WTC11 (cell line): ENCODE measurements around the gene NKAIN4.

Experiments used
- NR3C1 ChIP-seq: sonication (generic); formaldehyde crosslinking; conservative IDR thresholded peaks from 2 replicates; pipeline ENCODE4 v1.8.1; 2023; ENCODE audit warnings: low read depth, mild to moderate bottlenecking, missing genetic modification reagents
- SP1 ChIP-seq: sonication (generic); formaldehyde crosslinking; conservative IDR thresholded peaks from 2 replicates; pipeline ENCODE4 v1.8.1; 2022; ENCODE audit warnings: missing genetic modification reagents
- TEAD4 ChIP-seq: sonication (generic); formaldehyde crosslinking; IDR thresholded peaks from 2 replicates; pipeline ENCODE4 v1.8.0; 2022; ENCODE audit warnings: mild to moderate bottlenecking, missing genetic modification reagents
- TF ChIP-seq, protein P1 (sequence below): sonication (generic); formaldehyde crosslinking; IDR thresholded peaks from 2 replicates; pipeline ENCODE4 v1.8.1; 2023; ENCODE audit warnings: mild to moderate bottlenecking, moderate library complexity, missing genetic modification reagents
- TF ChIP-seq, protein P2 (sequence below): fragments of 200-600 bp; IDR thresholded peaks from 2 replicates; pipeline ENCODE4 v1.8.0; 2022; ENCODE audit warnings: antibody characterized with exemption
- TF ChIP-seq, protein P3 (sequence below): sonication (generic); formaldehyde crosslinking; IDR thresholded peaks from 2 replicates; pipeline ENCODE4 v1.8.1; 2022; ENCODE audit warnings: mild to moderate bottlenecking, missing genetic modification reagents, moderate library complexity, borderline replicate concordance
- TF ChIP-seq, protein P4 (sequence below): fragments of 250-450 bp; sonication (Bioruptor Pico); IDR thresholded peaks from 2 replicates; pipeline ENCODE4 v2.1.2; 2022; ENCODE audit warnings: mild to moderate bottlenecking, moderate library complexity

DNA sequence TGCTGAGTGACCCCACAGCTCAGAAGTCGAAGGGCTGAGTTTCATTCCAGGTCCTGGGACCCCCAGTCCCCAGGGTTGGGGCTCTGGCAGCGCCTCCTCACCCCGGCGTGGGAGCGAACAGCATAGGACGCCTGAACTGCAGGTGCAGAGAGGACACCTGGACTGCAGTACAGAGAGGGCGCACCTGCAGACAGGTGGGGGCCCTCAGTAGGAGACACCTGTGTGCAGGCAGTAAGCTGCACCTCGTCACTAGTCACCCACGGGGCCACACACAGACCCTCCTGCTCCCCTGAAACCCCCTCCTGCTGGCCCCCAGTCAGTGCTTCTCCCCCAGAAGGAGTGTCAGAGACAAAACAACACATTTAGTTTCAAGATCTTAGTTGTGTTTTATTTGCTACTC lies 8.6 kb upstream of the NKAIN4 start:
- TF ChIP-seq, protein P1, sequence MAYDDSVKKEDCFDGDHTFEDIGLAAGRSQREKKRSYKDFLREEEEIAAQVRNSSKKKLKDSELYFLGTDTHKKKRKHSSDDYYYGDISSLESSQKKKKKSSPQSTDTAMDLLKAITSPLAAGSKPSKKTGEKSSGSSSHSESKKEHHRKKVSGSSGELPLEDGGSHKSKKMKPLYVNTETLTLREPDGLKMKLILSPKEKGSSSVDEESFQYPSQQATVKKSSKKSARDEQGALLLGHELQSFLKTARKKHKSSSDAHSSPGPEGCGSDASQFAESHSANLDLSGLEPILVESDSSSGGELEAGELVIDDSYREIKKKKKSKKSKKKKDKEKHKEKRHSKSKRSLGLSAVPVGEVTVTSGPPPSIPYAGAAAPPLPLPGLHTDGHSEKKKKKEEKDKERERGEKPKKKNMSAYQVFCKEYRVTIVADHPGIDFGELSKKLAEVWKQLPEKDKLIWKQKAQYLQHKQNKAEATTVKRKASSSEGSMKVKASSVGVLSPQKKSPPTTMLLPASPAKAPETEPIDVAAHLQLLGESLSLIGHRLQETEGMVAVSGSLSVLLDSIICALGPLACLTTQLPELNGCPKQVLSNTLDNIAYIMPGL (CRISPR knock-in tag): no peak
- TF ChIP-seq, protein P2, sequence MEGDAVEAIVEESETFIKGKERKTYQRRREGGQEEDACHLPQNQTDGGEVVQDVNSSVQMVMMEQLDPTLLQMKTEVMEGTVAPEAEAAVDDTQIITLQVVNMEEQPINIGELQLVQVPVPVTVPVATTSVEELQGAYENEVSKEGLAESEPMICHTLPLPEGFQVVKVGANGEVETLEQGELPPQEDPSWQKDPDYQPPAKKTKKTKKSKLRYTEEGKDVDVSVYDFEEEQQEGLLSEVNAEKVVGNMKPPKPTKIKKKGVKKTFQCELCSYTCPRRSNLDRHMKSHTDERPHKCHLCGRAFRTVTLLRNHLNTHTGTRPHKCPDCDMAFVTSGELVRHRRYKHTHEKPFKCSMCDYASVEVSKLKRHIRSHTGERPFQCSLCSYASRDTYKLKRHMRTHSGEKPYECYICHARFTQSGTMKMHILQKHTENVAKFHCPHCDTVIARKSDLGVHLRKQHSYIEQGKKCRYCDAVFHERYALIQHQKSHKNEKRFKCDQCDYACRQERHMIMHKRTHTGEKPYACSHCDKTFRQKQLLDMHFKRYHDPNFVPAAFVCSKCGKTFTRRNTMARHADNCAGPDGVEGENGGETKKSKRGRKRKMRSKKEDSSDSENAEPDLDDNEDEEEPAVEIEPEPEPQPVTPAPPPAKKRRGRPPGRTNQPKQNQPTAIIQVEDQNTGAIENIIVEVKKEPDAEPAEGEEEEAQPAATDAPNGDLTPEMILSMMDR: no peak
- TF ChIP-seq SP1 (CRISPR knock-in tag) (no peak), TEAD4 (CRISPR knock-in tag) (no peak), NR3C1 (no peak)
- TF ChIP-seq, protein P3, sequence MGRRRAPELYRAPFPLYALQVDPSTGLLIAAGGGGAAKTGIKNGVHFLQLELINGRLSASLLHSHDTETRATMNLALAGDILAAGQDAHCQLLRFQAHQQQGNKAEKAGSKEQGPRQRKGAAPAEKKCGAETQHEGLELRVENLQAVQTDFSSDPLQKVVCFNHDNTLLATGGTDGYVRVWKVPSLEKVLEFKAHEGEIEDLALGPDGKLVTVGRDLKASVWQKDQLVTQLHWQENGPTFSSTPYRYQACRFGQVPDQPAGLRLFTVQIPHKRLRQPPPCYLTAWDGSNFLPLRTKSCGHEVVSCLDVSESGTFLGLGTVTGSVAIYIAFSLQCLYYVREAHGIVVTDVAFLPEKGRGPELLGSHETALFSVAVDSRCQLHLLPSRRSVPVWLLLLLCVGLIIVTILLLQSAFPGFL (CRISPR knock-in tag): no peak
- TF ChIP-seq, protein P4, sequence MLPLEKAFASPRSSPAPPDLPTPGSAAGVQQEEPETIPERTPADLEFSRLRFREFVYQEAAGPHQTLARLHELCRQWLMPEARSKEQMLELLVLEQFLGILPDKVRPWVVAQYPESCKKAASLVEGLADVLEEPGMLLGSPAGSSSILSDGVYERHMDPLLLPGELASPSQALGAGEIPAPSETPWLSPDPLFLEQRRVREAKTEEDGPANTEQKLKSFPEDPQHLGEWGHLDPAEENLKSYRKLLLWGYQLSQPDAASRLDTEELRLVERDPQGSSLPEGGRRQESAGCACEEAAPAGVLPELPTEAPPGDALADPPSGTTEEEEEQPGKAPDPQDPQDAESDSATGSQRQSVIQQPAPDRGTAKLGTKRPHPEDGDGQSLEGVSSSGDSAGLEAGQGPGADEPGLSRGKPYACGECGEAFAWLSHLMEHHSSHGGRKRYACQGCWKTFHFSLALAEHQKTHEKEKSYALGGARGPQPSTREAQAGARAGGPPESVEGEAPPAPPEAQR: no peak
